ENCODE results near the gene GPX7. TPM values are rescaled to one million over a fixed set of nuclear protein-coding genes. Genes with fewer than 3 reads are reported as not detected.
A peak's percentile ranks its signal among the peaks of the same experiment; 100 is the strongest.

The GPX7 gene
- total RNA-seq, 1 donor from 2014 or later: 101 TPM

DNA sequence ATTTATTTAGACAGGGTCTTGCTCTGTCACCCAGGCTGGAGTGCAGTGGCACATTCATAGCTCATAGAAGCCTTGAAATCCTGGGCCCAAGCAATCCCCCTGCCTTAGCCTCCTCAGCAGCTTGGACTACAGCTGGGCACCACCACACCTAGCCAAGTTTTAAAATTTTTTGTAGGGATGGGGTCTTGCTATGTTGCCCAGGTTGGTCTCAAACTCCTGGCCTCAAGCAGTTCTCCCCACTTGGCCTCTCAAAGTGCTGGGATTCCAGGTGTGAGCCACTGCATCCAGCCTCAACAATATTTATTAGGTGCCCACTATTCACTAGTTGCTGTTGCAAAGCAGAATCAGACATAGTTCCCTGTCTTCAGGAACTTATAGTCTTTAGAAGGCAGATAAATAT lies 14.1 kb upstream of the GPX7 start:
- DNase-seq: no peak

GRCh38 chr1:52588535-52588934 lies 13.6 kb upstream of the GPX7 start:
- no peak for DNase-seq

- no peak for DNase-seq
These were observed 11.9 kb upstream of the GPX7 start for GRCh38 chr1:52590266-52590665.

DNA sequence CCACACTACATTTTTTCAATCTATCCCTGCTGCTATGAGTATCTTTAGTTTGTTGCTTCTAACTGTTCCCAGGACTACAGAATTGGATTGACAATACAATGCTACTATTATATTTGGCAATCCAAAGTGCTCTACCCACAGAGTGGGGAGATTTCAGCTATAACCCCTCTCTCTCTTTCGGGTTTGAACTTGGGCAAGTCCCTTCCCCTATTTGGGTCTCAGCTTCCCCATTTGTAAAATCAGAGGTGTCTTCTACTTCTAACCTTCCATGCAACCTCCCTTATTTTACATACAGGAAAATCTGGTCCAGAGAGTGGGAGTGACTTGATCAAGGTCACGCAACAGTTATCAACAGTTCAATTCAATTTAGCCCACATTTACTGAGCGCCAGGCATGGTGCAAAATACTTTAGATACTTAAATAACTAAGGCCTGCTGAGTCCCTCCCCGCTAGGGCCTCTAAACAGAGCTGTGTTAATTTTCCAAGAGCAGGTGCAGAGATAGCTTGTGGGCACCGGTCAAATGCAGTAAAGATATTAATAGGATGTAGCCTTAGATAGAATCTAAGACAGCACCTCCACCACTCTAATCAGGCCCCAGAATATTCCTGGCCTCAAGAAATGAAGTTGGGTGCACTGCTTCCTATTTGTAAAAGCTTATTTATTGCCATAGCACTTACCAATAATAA lies 9.4 kb upstream of the GPX7 start:
- DNase-seq: no peak

DNA sequence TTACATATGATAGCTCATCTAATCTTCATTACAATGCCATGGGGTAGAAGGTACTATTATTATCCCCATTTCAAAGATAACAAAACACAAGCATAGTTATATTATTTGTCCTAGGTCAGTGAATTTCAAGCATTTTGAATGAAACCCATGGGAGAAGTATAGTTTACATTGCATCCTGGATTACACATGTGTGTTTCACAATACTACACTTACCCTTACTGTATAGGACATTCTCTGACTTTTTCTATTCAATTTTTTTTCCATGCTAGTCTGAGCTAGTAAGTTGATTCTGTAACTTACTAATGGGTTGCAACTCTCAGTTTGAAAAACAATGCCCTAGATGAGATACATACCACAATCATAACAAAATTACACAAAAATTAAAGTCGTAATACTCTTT lies 8.7 kb upstream of the GPX7 start:
- DNase-seq: no peak

GRCh38 chr1:52595061-52595460 lies 7.1 kb upstream of the GPX7 start:
- peak; percentile 12 for DNase-seq

- DNase-seq: no peak
These were observed 4.3 kb upstream of the GPX7 start for GRCh38 chr1:52597912-52598311.

DNA sequence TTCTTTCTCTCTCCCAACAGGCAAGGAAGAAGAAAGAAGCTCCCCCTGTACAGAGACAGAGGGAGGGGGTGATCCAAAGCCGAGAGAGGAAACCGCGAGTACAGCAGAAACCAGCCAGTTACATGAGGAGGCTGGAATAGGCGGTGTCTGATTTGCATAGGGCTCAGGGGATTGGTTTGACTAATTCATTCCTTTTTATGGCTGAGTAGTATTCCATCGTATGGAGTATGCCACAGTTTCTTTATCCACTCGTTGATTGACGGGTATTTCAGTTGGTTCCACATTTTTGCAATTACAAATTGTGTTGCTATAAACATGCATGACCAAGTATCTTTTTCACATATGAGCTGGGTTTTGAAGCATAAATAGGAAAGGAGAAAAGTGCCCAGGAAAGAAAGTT lies 3.4 kb upstream of the GPX7 start:
- DNase-seq: no peak

GRCh38 chr1:52599236-52599635 lies 2.9 kb upstream of the GPX7 start:
- no peak for DNase-seq

- no peak for DNase-seq
These were observed 1.5 kb upstream of the GPX7 start for GRCh38 chr1:52600533-52601179.

GRCh38 chr1:52601519-52601918 lies 652 bp upstream of the GPX7 start:
- DNase-seq: no peak

DNA sequence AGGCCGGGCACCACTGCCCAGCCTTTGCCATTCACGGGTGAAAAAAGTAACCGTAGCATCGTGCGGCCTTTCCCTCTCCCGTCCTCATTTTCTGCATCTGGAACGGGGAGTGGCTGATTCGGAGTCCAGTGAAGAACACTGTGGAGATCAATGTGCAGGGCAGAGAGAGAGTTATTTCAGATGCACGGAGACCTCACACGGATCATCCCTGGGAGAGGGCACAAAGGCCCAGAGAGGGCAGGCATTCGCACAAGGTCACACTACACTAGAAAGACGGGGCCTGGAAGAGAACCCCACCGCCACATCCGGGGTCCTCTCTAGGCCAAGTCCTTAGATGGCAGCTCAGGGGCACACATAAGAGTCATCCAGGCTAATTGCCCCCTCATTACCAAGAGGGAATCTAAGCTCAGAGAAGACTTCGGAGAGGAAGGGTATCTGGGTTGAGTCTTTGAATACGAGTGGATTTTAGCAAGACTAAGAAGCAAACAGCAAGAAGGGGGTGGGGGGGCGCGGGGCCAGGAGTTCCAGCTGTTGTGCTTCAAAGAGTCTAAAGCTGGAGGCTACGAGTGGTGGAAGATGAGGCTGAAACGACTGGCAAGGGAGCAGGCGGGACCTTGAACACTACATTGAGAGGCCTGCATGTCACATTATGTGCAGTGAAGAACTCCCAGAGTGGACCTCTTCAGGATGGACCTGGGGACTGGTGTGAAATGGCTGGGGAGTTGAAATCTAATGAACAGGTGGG lies 857 bp downstream of the GPX7 start:
- DNase-seq: no peak

DNA sequence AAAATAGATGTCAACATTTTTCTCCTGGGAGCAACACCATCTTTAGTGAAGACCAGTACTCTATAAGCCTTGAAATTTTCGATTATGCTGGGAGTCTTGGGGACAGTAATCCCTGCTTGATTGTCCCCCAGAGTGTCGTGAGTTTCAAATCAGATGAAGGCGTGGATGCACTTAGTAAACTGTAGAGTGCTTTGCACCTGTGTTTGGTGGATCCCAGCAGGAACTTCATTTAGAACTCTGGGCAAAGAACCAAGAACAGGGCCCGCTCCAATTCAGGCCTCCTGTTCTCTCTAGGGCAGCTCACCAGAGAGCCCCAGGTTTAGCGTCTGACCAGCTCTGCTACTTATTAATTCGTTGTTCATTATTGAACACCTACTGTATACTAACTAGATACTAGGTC lies 1.5 kb downstream of the GPX7 start:
- no peak for DNase-seq

DNA sequence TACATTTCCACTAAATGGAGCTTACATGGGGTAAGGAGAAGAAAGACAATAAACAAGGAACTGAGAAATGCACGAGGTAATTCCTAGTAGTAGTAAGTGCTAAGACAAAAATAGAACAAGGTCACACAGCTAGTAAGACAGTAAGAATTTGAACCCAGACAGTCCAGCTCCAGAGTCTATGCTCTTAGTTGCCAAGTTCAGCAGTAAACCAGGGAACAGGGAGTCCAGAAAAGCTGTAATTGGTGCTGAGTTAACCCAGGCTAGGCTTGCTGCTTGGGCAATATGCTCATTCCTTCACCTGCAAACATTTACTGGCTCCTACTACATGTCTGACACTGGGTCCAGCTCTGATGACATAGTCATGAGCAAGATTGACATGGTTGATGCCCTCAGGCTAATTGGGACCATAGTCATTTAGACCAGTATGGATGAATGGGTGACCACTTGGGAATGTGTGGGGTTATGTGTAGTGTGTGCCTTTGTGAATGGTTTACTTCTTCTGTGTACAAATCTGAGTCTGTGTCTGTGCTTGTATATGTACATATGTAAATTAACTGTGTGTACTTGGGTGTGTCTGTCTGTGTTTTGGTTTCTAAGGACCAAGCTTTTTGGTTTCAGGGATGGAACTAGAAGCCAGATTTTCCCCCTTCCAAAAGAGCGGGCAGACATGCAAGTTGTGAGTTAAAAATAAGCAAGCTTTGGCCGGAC lies 2.0 kb downstream of the GPX7 start:
- peak; percentile 2 for DNase-seq

- DNase-seq: no peak
These were observed 11.6 kb downstream of the GPX7 start for GRCh38 chr1:52613636-52614373.

DNA sequence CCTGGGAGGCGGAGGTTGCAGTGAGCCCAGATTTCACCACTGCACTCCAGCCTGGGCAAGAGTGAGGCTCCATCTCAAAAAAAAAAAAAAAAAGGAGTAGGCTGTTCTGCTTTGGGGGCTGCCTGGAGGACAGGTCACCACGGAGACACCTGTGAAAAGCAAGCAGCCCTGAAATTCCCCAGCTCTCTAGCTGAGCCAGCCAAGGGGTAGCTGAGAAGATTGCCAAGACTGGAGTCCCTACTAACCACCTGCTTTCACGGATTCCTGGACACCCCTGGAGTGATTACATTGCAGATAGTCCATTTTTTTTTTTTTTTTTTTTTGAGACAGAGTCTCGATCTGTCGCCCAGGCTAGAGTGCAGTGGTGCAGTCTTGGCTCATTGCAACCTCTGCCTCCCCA lies 12.5 kb downstream of the GPX7 start:
- no peak for DNase-seq

GRCh38 chr1:52615489-52616042 lies 13.4 kb downstream of the GPX7 start:
- no peak for DNase-seq

DNA sequence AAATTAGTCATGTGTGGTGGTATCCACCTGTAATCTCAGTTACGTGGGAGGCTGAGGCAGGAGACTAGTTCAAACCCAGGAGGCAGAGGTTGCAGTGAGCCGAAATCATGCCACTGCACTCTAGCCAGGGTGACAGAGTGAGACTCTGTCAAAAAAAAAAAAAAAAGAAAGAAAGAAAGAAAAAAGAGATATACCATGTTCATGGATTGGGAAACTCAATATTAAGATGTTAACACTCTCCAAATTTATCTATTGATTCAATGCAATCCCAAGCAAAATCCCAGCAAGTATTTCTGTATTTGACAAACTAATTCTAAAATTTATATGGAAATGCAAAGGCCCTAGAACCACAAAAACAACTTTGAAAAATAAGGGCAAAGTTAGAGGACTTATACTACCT lies 19.8 kb downstream of the GPX7 start:
- DNase-seq: no peak

GRCh38 chr1:52623812-52624211 lies 21.6 kb downstream of the GPX7 start:
- no peak for DNase-seq

DNA sequence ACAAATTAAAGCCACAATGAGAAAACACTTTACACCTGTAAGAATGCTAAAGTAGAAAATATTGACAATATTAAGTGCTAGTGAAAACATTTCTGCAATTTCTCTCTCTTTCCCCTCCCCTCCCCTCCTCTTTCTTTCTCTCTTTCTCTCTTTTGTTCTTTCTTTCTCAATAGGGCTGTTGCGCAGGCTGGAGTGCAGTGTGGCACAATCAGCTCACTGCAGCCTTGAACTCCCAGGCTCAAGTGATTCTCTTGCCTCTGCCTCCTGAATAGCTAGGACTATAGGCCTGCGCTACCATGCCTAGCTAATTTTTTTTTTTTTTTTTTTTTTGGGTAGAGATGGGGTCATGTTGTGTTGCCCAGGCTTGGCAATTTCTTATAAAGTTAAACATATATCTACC lies 24.9 kb downstream of the GPX7 start:
- no peak for DNase-seq

DNA sequence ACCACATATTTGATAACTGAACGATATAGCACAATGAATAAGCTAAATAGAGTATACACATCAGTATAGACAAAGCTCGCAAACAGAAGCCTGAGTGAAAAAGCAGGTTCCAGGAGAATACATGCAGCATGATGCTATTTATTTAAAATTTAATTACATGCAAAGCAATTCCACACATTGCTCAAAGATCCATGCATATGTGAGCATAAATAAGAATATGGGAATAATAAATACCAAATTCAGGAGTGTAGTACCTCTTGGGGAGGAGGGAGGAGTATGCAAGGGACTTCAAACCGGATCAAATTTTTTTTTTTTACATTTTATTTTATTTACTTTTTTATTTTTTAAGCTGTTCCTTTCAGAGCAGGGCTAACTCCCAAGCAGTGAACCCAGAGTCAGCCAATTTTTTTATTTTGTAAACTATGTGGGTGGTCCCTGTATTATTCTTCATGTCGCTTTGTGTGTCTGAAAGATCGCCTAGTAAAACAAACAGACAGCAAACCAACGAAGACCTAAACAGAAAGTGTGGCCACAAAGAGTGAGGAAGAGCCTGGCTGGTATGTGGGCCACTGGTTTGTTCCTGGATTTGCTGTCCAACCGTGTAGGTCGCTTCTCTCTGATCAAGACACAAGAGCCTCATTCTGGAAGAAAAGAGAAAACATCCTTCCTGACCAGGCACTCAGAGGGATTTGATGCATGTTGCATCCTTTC lies 26.6 kb downstream of the GPX7 start:
- no peak for DNase-seq
